ENCODE results near the gene INCA1. TPM values are rescaled to one million over a fixed set of nuclear protein-coding genes. Genes with fewer than 3 reads are reported as not detected.

The INCA1 gene
- total RNA-seq, 1 experiment from 2014 or later = not detected

GRCh38 chr17:5011928-5012327 is 14.6 kb upstream of the INCA1 start:
- DNase-seq (ENCODE audit: low read depth) = peak; percentile 45

- no peak for DNase-seq (ENCODE audit: low read depth)
Observed at GRCh38 chr17:5003214-5003867, 6.0 kb upstream of the INCA1 start.

- DNase-seq (ENCODE audit: low read depth) = no peak
Observed at GRCh38 chr17:5002121-5002788, 4.9 kb upstream of the INCA1 start.

GRCh38 chr17:5000237-5000639 is 2.9 kb upstream of the INCA1 start:
- DNase-seq (ENCODE audit: low read depth) = no peak

- DNase-seq (ENCODE audit: low read depth) = no peak
Observed at GRCh38 chr17:4999430-5000093, 2.2 kb upstream of the INCA1 start.

- DNase-seq (ENCODE audit: low read depth) = no peak
Observed at GRCh38 chr17:4998732-4999429, 1.6 kb upstream of the INCA1 start.

GRCh38 chr17:4998027-4998731 is 857 bp upstream of the INCA1 start:
- no peak for DNase-seq (ENCODE audit: low read depth)

GRCh38 chr17:4994081-4994595 is 3.2 kb downstream of the INCA1 start:
- DNase-seq (ENCODE audit: low read depth) = no peak

GRCh38 chr17:4987767-4988567 is 9.4 kb downstream of the INCA1 start:
- DNase-seq (ENCODE audit: low read depth) = no peak

GRCh38 chr17:4986951-4987766 is 10.2 kb downstream of the INCA1 start, which contains the start of gene CAMTA2:
TSS of gene CAMTA2 (minus strand) at chr17:4987675. CDS start at chr17:4986222, 1,453 bp downstream.
- DNase-seq (ENCODE audit: low read depth) = peak; percentile 71

GRCh38 chr17:4986403-4986802 is 10.9 kb downstream of the INCA1 start:
- no peak for DNase-seq (ENCODE audit: low read depth)

- no peak for DNase-seq (ENCODE audit: low read depth)
Observed at GRCh38 chr17:4982305-4982704, 15.0 kb downstream of the INCA1 start.

GRCh38 chr17:4980644-4981216 is 16.6 kb downstream of the INCA1 start:
- peak; percentile 32 for DNase-seq (ENCODE audit: low read depth)

GRCh38 chr17:4978726-4979125 is 18.6 kb downstream of the INCA1 start:
- no peak for DNase-seq (ENCODE audit: low read depth)

- no peak for DNase-seq (ENCODE audit: low read depth)
Observed at GRCh38 chr17:4974115-4974670, 23.1 kb downstream of the INCA1 start.

GRCh38 chr17:4973256-4974114 is 23.8 kb downstream of the INCA1 start:
- no peak for DNase-seq (ENCODE audit: low read depth)

GRCh38 chr17:4972752-4973151 is 24.6 kb downstream of the INCA1 start:
- no peak for DNase-seq (ENCODE audit: low read depth)

- DNase-seq (ENCODE audit: low read depth) = no peak
Observed at GRCh38 chr17:4972322-4972721, 25.0 kb downstream of the INCA1 start.

All from M059J (cell line).